GM19035 (cell line): Measurements from ENCODE around the gene STK10.

ENCODE experiments used
- ATAC-seq: cut with Tn5 transposase; IDR thresholded peaks from one replicate; pipeline ENCODE4 v1.9.1; 2021; ENCODE audit not compliant: unreplicated experiment

The STK10 gene

DNA sequence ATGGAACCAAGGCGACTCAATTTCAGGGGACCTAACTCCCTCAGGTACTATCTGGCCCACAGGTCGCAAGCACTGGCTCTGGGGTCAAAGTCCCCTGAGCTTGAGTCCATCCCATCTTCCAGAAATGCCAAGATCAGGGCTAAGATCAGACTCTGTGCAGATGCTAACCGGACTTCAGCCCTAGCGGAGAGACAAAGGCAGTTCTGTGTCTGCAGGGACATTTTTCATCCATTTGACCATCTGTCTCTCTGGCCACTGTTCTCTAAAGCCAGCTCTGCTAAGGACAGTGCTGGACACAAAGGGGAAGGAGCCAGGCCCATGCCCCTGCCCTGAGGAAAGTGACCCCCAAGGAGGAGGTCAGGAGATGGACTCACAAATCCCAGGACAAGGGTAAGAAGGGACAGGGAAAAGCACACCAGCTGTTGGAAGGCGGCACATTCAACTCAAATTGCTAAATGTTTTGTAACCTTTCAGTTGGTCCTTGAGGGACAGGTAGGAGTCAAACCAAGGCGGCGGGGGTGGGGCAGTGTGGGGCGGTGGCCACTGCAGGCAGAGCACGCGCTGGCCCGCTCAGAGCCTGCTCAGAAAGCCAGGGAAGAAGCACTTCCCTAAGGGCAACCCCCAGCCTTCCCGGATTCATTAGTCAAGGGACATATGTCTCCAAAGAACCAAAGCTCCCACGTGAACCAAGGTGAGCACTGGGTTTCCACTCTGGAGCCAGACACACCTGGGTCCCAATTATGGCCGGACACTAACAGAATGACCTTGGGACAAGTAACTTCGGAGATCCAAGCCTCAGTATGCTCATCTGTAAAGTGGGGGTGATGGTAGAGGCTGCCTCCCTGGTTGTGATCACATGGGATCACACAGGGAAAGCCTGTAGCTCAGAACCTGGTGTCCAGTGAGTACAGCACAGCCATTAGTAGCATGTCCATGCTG lies 42.8 kb downstream of the STK10 start:
- ATAC-seq, result no peak

DNA sequence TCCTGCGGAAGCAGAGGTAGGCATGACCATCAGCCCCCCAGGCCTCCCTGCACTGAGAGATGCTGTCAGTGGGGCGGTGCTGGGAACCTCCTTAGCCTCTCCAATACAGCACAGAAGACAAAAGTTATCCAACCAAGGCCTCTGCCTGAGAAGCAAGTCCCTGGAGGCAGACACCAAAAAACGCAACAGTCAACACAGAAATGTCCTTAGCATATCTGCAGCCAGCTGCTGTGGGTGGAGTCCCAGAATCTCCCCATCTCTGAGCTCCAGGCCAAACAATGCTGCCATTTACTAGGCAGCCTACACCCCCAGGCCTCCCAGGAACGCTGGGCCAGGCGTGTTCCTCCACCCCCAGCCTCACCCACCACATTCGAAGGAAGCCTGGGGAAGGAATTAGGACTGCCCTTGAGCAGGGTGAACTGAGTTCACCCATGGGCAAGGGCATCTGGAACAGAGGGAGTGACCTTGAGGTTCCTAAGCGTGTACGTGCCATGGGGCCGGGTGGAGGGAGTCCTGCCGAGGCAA lies 43.7 kb downstream of the STK10 start:
- ATAC-seq, result no peak

- no peak for ATAC-seq
These were observed 44.1 kb downstream of the STK10 start for GRCh38 chr5:172143875-172144274.

DNA sequence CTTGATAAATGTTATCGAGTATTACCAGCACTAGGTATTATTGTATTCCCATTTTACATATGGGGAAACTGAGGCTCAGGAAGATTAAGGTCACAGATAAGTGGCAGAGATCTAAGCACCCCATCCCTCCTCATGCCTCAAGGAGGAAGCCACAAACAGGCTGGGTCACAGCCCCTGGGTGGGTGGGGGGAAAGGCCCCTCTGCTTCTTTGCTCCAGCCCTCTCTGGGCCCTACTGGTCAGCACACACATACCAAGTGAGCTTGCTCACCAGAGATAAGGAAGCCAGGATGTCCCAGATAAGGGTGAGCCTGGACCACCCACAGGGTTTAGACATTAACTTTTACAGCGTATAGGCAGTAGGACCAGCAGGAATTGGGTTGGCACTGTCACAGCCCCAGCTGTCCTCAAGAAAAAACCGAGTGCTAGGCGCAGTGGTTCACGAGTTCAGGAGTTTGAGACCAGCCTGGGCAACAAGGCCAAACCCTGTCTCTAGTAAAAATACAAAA lies 45.3 kb downstream of the STK10 start:
- ATAC-seq, result no peak

GRCh38 chr5:172141949-172142319 lies 46.1 kb downstream of the STK10 start:
- ATAC-seq, result no peak

GRCh38 chr5:172140866-172141265 lies 47.2 kb downstream of the STK10 start:
- no peak for ATAC-seq

GRCh38 chr5:172140120-172140519 lies 47.9 kb downstream of the STK10 start:
- no peak for ATAC-seq

DNA sequence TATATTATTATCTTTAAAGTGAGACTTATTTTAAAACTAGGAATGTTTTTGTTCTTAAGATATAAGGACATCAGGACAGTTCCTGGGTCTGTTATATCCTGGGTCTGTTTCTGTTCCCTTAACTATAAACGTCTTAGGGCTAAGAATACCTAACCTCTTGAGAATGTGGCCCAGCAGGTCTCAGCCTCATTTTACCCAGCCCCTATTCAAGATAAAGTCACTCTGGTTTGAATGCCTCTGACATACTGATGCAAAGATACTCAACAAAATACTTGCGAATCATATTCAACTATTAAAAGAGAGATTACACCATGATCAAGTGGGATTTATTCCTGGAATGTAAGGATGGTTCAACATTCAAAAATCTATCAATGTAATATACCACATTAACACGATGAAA lies 51.0 kb downstream of the STK10 start:
- ATAC-seq, result no peak

DNA sequence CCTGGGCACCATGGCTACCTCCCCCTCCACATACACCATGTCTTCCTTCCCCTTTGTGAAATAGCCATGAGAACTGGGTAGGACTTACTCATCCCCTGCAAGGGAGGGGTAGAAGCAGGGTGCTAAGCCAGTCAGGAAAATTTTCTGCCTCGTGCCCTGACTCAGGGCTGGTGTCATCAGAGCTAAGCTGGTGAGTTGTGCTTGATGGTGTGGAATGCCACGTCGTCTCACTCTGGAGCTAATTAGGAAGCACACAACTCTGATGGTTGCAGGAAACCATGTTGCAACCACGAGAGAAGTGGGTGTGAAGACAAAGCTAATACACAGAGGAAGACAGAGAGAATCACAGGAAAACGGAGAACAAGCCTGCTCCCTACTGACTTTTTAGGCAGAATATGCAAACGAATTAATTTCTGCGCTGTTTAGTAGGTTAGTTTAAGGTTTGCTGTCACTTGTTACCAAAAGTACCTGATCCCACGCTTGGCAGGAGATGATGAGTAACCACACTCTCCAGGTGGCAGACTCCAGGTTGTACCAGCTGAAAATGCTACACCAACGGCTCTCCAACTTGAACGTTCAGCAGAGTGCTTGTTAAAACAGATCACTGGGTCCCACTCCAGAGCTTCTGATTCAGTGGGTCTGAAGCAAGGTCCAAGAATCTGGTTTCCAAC lies 54.5 kb downstream of the STK10 start:
- no peak for ATAC-seq

GRCh38 chr5:172131690-172132089 lies 56.3 kb downstream of the STK10 start:
- ATAC-seq, result no peak

- no peak for ATAC-seq
These were observed 58.6 kb downstream of the STK10 start for GRCh38 chr5:172129256-172129910.

DNA sequence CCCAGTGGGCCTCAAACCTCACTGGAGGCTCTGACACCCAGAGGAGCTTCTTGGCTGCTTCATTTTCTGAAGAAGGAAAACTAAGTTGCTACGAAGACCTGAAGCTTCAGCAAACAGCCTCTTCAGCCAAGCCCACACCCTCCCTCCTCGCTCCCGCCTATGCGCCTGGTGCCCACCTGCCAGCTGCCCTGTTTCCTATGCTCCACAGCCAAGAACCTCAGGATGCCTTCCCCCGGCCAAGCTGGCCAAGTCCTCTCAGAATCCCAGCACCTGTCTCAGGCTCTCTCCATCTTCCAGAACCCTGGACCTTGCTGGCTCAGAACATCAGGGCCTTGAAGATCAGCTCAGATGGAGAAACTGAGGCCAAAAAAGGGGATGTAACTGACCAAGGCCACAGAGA lies 60.4 kb downstream of the STK10 start:
- ATAC-seq, result no peak

DNA sequence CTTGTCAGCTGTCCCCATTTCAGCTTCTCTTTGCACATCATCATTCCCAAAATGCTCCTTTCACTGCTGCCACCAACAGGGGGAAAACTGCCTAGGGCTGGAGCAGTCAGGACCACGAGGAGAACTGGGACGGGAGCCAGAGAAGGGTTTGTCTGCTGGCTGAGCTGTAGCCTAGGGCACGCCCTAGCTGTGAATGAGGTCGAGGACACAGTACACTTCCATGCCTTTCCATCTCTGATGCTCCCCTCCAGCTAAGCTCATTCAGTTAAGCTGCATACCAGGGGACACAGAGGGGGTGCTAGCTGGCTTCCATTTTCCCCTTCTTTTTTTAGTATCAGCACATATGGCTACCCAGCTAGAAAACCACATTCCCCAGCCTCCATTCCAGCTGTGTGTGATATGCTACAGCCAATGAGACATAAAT lies 64.7 kb downstream of the STK10 start:
- ATAC-seq, result no peak

- ATAC-seq, result no peak
These were observed 67.9 kb downstream of the STK10 start for GRCh38 chr5:172119921-172120688.

- ATAC-seq, result no peak
These were observed 69.1 kb downstream of the STK10 start for GRCh38 chr5:172118891-172119290.

GRCh38 chr5:172117977-172118701 lies 69.9 kb downstream of the STK10 start:
- ATAC-seq, result no peak

- no peak for ATAC-seq
These were observed 72.5 kb downstream of the STK10 start for GRCh38 chr5:172115541-172115982.

- ATAC-seq, result peak; percentile 55
These were observed 73.1 kb downstream of the STK10 start for GRCh38 chr5:172114875-172115422.

DNA sequence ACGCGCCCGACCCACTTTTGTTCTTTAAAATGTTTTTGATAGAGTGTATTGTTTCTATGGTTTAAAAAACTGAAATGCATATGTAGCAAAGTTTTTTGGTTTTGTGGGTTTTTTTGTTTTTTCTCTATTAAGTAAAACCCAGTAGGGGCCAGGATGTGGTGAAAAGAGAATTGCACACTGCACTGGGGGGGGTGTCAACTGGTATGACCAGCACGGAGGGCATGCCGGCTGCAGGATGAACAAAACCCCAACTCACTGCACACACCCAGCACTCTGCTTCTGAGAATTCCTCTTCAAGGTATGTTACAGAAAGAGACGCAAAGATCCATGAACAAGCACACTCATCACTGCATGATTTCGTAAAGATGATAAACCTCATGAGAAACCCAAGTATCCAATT lies 75.0 kb downstream of the STK10 start:
- no peak for ATAC-seq

- ATAC-seq, result no peak
These were observed 76.2 kb downstream of the STK10 start for GRCh38 chr5:172111852-172112225.
